ENCODE measurements around the gene SLC25A26. TPM values are rescaled to one million over a fixed set of nuclear protein-coding genes. Genes with fewer than 3 reads are reported as not detected.

SLC25A26 gene
- total and polyA plus RNA-seq, 2 donors (not counting 1 experiment from before 2014, with no cell fraction given), result 14.2 to 29.0 TPM

DNA sequence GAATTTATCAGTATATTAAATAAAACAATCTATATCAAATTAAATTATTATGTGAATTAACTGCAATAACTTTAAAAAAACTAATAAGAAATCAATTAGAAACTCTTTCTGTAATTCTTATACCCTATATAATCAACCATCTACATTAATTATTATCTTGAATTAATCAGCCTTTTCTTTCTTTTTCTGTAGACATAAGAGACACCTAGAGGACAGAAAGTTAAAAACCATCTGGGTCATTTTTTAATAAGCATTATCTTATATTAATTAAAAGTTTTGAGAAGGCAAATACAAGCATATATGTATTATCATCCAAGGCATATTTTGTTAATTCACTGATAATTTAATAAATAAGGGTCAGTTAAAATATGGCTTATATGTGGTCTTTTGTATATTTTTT is 24.2 kb upstream of the SLC25A26 start:
- Histone ChIP-seq H4K20me1 (ENCODE audit: control insufficient read depth, extremely low read depth, insufficient read depth, low read length) (peaks cover 1% of the 10 kb centered on the region), H3K4me1 (ENCODE audit: control insufficient read depth, extremely low read depth, insufficient read depth, low read length) (no peaks in the 10 kb centered on the region), H3K36me3 (ENCODE audit: control insufficient read depth, insufficient read depth, low read length) (no peaks in the 10 kb centered on the region), H3K27ac (ENCODE audit: insufficient read depth, low read length) (no peak overlapping the region), H3K4me2 (ENCODE audit: extremely low read depth, insufficient read depth, low read length) (no peak overlapping the region), H3K9ac (ENCODE audit: insufficient read depth, low read length) (no peak overlapping the region), H3K79me2 (ENCODE audit: control insufficient read depth, insufficient read depth, low read length) (no peaks in the 10 kb centered on the region), H2AFZ (ENCODE audit: low read length) (no peak overlapping the region), H3K27me3 (ENCODE audit: control insufficient read depth, insufficient read depth, low read length) (peaks cover 2% of the 10 kb centered on the region), H3K9me3 (ENCODE audit: control insufficient read depth, insufficient read depth, low read depth, low read length) (no peaks in the 10 kb centered on the region), H3K4me3 (replicated peaks in 1 of 4; ENCODE audit: control extremely low read depth in 1 of 4, insufficient read depth in 1 of 4, low read depth in 3 of 4, low read length in 4 of 4) (no peak overlapping the region)
- TF ChIP-seq, protein P1, sequence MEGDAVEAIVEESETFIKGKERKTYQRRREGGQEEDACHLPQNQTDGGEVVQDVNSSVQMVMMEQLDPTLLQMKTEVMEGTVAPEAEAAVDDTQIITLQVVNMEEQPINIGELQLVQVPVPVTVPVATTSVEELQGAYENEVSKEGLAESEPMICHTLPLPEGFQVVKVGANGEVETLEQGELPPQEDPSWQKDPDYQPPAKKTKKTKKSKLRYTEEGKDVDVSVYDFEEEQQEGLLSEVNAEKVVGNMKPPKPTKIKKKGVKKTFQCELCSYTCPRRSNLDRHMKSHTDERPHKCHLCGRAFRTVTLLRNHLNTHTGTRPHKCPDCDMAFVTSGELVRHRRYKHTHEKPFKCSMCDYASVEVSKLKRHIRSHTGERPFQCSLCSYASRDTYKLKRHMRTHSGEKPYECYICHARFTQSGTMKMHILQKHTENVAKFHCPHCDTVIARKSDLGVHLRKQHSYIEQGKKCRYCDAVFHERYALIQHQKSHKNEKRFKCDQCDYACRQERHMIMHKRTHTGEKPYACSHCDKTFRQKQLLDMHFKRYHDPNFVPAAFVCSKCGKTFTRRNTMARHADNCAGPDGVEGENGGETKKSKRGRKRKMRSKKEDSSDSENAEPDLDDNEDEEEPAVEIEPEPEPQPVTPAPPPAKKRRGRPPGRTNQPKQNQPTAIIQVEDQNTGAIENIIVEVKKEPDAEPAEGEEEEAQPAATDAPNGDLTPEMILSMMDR (conservative IDR thresholded peaks at IDR 0.05 in 1 of 2, IDR thresholded peaks at IDR 0.05 in 1 of 2; ENCODE audit: low read depth in 1 of 2, low read length in 2 of 2), result no peak
- TF ChIP-seq EZH2 (IDR thresholded peaks at IDR 0.05; ENCODE audit: low read length, missing control alignments), result no peak
- peak; percentile 9 to 26 for DNase-seq (ENCODE audit: low read depth in 2 of 2)

DNA sequence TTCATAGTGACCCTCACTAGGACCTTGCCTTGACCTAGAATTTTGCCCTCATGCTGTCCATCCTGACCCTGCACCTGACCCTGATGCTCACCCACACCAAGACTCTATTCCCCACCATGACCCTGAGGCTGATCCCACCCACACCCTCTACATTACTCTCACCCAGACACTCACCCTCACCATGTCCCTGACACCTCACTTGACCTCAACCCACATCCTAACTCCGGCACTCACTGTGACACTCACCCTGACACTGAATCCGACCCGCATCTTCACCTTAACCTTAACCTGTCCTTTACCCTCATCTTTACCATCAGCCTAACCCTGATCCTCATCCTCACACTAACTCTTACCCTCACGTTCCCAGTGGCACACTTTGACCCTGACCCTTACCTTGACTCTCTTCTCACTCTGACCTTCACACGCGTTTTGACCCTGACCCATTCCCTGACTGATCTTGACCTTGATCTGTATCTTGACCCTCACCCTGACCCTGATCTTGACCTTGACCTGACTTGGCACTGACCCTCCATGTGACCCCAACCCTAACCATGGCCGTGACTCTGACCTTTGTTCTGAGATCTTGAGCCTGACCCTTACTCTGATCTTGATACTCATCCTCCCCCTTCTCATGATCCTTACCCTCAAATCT is 22.2 kb upstream of the SLC25A26 start:
- H3K4me2 ChIP-seq (ENCODE audit: extremely low read depth, insufficient read depth, low read length), result no peak overlapping the region
- H3K4me1 ChIP-seq (ENCODE audit: control insufficient read depth, extremely low read depth, insufficient read depth, low read length), result no peaks in the 10 kb centered on the region
- TF ChIP-seq EZH2 (IDR thresholded peaks at IDR 0.05; ENCODE audit: low read length, missing control alignments), result no peak
- TF ChIP-seq, protein P1 (conservative IDR thresholded peaks at IDR 0.05 in 1 of 2, IDR thresholded peaks at IDR 0.05 in 1 of 2; ENCODE audit: low read depth in 1 of 2, low read length in 2 of 2), result no peak
- H3K4me3 ChIP-seq (replicated peaks in 1 of 4; ENCODE audit: control extremely low read depth in 1 of 4, insufficient read depth in 1 of 4, low read depth in 3 of 4, low read length in 4 of 4), result no peak overlapping the region
- H3K9ac ChIP-seq (ENCODE audit: insufficient read depth, low read length), result no peak overlapping the region
- H2AFZ ChIP-seq (ENCODE audit: low read length), result no peak overlapping the region
- no peaks in the 10 kb centered on the region for H3K36me3 ChIP-seq (ENCODE audit: control insufficient read depth, insufficient read depth, low read length)
- H4K20me1 ChIP-seq (ENCODE audit: control insufficient read depth, extremely low read depth, insufficient read depth, low read length), result peaks cover 1% of the 10 kb centered on the region
- H3K27ac ChIP-seq (ENCODE audit: insufficient read depth, low read length), result no peak overlapping the region
- DNase-seq (ENCODE audit: low read depth in 2 of 2), result no peak
- H3K27me3 ChIP-seq (ENCODE audit: control insufficient read depth, insufficient read depth, low read length), result peaks cover 2% of the 10 kb centered on the region
- H3K79me2 ChIP-seq (ENCODE audit: control insufficient read depth, insufficient read depth, low read length), result no peaks in the 10 kb centered on the region
- H3K9me3 ChIP-seq (ENCODE audit: control insufficient read depth, insufficient read depth, low read depth, low read length), result no peaks in the 10 kb centered on the region

DNA sequence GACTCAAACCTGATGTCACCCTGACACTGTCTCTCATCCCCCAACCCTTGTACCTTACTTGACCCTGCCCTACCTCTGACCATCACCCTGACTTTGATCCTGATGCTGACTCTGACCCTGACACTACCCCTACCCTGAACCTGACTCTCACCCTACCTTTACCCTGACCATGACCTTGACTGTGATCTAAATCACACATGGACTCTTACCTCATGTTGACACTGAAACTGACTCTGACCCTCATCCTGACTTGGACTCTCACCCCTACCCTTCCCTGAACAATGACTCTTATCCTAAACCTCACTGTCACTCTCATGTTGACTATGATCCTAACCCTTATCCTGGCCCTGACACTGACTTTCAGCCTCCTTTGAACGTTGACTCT is 21.7 kb upstream of the SLC25A26 start:
- H3K4me1 ChIP-seq (ENCODE audit: control insufficient read depth, extremely low read depth, insufficient read depth, low read length), result no peaks in the 10 kb centered on the region
- H3K79me2 ChIP-seq (ENCODE audit: control insufficient read depth, insufficient read depth, low read length), result no peaks in the 10 kb centered on the region
- peaks cover 2% of the 10 kb centered on the region for H3K27me3 ChIP-seq (ENCODE audit: control insufficient read depth, insufficient read depth, low read length)
- no peak overlapping the region for H3K9ac ChIP-seq (ENCODE audit: insufficient read depth, low read length)
- H3K4me2 ChIP-seq (ENCODE audit: extremely low read depth, insufficient read depth, low read length), result no peak overlapping the region
- H3K27ac ChIP-seq (ENCODE audit: insufficient read depth, low read length), result no peak overlapping the region
- H3K36me3 ChIP-seq (ENCODE audit: control insufficient read depth, insufficient read depth, low read length), result no peaks in the 10 kb centered on the region
- H2AFZ ChIP-seq (ENCODE audit: low read length), result no peak overlapping the region
- peaks cover 1% of the 10 kb centered on the region for H4K20me1 ChIP-seq (ENCODE audit: control insufficient read depth, extremely low read depth, insufficient read depth, low read length)
- DNase-seq (ENCODE audit: low read depth in 2 of 2), result no peak
- TF ChIP-seq, protein P1 (conservative IDR thresholded peaks at IDR 0.05 in 1 of 2, IDR thresholded peaks at IDR 0.05 in 1 of 2; ENCODE audit: low read depth in 1 of 2, low read length in 2 of 2), result no peak
- no peak for TF ChIP-seq EZH2 (IDR thresholded peaks at IDR 0.05; ENCODE audit: low read length, missing control alignments)
- no peak overlapping the region for H3K4me3 ChIP-seq (replicated peaks in 1 of 4; ENCODE audit: control extremely low read depth in 1 of 4, insufficient read depth in 1 of 4, low read depth in 3 of 4, low read length in 4 of 4)
- no peaks in the 10 kb centered on the region for H3K9me3 ChIP-seq (ENCODE audit: control insufficient read depth, insufficient read depth, low read depth, low read length)
